Skeletal muscle cell (primary cell): ENCODE measurements around the gene NELFB.
A peak's percentile ranks its signal among the peaks of the same experiment; 100 is the strongest.
"Not testable (repeated sequence)": the region's sequence is repeated elsewhere in the genome, so short reads cannot be mapped to it uniquely, and the experiment has no call there.

Experiments
- DNase-seq: peaks from one replicate; pipeline ENCODE4 v3.0.0-alpha.2; 2010; ENCODE audit warnings: low read depth
- H3K4me3 ChIP-seq: 2 replicates; pipeline ENCODE4 v1.5.1; 2011; ENCODE audit warnings: low read depth, mild to moderate bottlenecking, control low read depth, low read length, moderate library complexity

The NELFB gene

GRCh38 chr9:137244486-137245449 lies 10.4 kb upstream of the NELFB start:
- no peak for DNase-seq
- H3K4me3 ChIP-seq, result no peak overlapping the region

DNA sequence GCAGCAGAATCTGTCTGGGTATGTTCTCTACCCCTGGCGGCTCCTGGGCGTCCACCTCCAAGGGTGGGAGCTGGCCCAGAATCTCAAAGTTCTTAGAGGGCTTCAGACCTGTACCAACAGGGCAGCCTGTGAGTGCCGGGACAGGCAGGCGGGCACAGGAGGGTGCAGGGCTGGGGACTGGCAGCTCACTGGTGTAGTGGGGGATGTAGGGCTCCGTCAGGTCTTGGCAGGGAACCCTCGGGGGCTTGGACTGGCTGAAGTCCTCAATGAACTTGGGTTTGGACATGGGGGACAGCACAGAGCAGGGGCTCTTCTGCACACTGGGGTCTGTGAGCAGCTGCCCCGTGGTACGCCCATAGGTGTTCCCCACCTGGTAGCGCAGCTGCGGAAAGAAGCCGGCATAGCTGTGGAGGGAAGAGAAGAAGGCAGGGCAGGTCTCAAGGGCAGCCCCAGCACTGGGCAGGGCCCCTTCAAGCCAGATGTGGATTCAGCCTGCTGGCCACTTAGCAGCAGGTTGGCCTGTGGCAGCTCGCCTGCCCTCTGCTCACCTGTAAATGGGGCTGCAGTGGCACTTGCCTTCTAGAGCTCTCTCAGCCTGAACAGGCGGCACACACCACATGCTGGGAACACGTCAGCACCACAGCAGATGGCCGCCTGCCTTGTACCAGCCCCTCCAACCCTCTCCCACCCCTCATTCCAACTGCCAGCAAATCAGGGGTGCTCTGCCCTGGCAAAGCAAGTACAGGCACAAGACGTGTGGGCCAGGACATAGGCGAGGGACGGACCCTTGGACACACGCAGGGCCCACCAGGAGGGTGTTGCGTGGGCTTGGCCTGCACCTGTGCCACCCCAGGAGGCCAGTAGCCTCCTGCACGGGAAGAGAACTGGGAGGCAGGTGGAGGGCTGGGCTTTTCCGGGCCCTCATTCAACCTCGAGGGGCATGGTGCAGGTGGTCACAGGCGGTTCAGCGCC lies 9.4 kb upstream of the NELFB start:
- H3K4me3 ChIP-seq, result no peak overlapping the region
- DNase-seq, result no peak

GRCh38 chr9:137247135-137247915 lies 7.8 kb upstream of the NELFB start:
- no peak overlapping the region for H3K4me3 ChIP-seq

DNA sequence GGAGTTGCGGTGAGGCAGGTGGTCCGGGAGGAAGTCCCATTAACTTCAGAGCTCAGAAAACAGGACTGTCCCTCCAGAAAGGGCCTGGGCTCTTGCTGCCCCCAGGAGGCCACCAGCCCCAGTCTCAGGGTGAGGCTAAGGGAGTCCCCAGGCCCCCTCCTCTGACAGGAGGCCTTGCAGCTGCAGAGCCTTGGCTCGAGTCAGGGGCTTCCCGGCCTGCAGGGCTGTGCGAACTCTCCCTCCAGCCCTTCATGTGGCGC lies 7.3 kb upstream of the NELFB start:
- H3K4me3 ChIP-seq, result no peak overlapping the region
- no peak for DNase-seq

More at GRCh38 chr9:137247135-137247915, 7.8 kb upstream of the NELFB start:
- DNase-seq, result no peak

GRCh38 chr9:137250329-137251193 lies 4.6 kb upstream of the NELFB start:
- no peak overlapping the region for H3K4me3 ChIP-seq
- DNase-seq, result no peak

- H3K4me3 ChIP-seq, result no peak within 1 kb of the TSS
- no peak for DNase-seq
These were observed 4.0 kb upstream of the NELFB start, which contains the start of gene STPG3 for GRCh38 chr9:137251194-137251461. TSS of gene STPG3 (plus strand) at chr9:137251286. CDS start at chr9:137251287, 1 bp downstream.

DNA sequence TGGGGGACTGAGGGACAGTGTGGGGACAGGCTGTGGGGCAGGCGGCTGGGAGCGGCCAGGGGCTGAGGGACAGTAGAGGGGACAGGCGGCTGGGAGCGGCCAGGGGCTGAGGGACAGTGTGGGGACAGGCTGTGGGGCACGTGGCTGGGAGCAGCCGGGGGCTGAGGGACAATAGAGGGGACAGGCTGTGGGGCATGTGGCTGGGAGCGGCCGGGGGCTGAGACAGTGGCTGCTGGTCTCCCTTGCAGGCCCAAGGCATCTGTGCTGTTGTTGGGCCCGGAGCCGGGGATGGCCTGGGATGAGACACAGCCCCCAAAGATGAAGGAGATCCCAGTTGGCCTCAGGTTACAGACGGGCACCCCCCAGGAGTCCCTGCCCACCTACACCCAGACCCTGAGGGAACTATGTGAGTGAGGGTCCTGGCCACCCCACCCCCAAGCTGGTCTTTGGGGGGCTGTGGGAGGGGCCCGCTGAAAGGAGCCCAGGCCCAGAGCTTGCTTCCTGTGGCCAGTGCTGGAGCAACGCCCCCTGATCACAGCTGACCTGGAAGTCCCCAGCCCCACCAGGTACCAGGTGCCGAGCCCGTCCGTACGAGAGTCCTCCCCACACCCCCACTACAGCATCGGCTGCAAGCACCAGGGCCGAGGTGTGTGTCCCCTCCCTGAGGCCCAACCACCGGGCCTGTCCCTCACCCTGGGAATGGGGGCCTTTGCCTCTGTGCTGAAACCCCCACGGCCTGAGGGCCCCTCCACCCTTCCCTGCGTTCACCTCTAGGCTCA lies 3.4 kb upstream of the NELFB start:
- DNase-seq, result no peak
- H3K4me3 ChIP-seq, result no peak overlapping the region

GRCh38 chr9:137252555-137253506 lies 2.3 kb upstream of the NELFB start:
- no peak for DNase-seq
- H3K4me3 ChIP-seq, result no peak overlapping the region

DNA sequence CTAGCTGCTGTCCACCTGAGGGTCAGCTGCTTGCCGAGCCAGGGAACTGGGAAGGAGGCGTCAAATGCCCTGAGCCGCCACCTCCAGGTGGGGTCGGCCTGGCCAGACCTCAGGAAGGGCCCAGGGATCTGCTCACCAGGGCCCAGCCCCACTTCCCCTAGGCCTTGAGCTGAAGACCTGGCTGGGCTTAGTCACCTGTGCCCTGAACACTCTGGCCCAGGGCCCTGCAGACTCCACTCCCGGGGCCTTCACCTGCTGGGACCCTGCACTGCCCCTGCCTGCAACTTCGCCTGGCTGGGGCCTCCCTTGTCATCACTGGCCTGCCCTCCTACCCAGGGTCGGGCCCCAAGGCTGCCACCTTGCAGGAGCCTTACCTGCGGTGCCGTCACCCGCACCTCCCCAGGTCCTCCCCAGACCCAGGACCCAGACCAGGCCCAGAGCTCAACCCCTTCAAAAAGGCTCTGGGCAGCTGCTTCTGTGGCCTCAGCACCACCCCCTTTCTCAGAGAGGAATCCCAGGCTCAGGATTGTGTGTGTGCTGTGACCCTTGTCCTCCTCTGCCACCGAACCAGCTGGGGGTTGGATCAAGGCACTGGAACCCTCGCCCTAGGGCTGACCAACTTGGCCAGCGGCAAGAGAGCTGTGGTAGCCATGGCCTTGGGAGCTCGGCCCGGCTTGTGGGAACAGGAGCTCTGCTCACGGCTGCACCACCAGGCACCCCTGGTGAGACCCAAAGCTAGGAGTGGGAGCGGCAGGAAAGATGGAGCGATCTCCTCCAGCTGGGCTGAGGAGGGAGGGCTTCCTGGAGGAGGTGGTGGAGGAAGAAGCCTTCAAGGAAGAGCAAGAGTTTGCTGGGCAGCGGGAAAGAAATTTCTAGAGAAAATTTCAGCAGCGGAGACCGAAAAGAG lies 1.2 kb upstream of the NELFB start:
- no peak for DNase-seq
- H3K4me3 ChIP-seq, result peak overlapping the region; percentile 86

DNA sequence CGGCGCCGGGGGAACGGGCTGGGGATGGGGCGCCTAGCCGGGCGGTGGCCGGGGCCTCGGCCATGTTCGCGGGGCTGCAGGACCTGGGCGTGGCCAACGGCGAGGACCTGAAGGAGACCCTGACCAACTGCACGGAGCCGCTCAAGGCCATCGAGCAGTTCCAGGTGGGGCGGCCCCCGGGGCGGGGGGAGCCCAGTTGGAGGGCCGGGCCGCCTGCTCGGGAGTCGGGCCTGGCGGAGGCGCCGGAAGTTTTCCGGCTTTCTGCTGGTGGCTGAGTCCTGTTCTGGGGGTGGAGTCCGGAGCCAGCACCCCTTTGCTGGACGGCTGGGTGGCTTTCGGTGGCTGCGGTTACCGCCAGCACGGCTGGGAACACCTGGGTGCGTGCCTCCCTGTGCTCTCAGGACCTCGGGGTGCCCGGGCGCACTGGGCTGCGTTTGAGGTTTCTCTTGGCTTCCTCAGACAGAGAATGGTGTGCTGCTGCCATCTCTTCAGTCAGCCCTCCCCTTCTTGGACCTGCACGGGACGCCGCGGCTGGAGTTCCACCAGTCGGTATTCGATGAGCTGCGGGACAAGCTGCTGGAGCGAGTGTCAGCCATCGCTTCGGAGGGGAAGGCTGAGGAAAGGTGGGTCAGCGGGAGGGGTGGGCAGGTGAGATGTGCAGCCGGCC lies 454 bp downstream of the NELFB start:
- peak overlapping the region; percentile 95 for H3K4me3 ChIP-seq
- DNase-seq, result no peak

- DNase-seq, result no peak
- H3K4me3 ChIP-seq, result peak overlapping the region; percentile 95
These were observed 1.2 kb downstream of the NELFB start for GRCh38 chr9:137256362-137256761.

- DNase-seq, result no peak
- H3K4me3 ChIP-seq, result no peak overlapping the region
These were observed 1.7 kb downstream of the NELFB start for GRCh38 chr9:137256856-137257255.

DNA sequence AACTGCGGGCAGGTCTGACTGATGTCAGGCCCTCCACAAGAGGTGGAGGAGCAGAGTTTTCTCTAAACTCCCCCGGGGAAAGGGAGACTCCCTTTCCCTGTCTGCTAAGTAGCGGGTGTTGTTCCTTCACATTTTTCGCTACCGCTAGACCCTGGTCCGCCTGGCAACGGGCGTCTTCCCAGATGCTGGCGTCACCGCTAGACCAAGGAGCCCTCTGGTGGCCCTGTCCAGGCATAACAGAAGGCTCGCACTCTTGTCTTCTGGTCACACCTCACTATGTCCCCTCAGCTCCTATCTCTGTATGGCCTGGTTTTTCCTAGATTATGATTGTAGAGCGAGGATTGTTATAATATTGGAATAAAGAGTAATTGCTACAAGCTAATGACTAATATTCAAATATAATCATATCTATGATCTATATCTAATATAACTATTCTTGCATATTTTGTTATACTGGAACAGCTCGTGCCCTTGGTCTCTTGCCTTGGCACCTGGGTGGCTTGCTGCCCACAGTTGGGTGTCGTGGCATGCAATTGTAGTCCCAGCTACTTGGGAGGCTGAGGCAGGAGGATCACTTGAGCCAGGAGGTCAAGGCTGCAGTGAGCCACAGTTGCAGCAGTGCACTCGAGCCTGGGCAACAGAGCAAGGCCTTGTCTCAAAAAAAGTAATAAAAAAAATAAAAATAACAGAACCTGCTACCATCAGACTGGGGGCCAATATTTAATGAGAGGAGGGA lies 7.2 kb downstream of the NELFB start:
- not testable (repeated sequence) for H3K4me3 ChIP-seq

DNA sequence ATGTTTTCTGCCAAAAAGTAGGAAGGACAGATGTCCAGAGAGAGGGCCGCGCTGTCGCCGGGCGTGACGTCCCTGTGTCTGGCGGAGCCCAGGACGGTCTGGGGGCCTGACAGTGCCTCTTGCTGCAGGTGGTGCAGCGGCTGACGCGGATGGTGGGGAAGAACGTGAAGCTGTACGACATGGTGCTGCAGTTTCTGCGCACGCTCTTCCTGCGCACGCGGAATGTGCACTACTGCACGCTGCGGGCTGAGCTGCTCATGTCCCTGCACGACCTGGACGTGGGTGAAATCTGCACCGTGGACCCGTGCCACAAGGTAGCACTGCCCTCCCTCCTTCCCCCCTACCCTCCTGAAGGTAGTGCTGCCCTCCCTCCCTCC lies 7.8 kb downstream of the NELFB start:
- H3K4me3 ChIP-seq, result no peak overlapping the region
- no peak for DNase-seq

More for the DNA sequence above, 7.2 kb downstream of the NELFB start:
- not testable (repeated sequence) for DNase-seq

DNA sequence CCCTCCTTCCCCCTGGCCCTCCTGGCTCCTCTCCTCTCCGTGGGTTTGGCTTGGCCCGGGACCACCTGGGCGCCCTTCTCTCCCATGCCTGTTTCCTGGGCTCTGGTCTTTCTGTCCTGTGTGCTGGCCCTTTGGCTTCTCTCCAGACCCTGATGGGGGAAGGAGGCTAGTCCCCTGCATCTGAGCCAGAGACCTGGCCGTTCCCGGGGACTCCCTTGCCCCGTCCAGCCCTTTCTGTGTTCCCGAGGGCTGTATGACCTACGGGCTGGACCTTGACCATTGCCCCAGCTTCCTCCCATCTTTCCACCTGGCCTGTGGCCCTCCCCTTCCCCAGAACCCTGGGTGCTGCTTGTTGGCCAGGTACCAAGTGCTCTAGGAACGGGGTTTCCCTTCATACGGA lies 8.4 kb downstream of the NELFB start:
- H3K4me3 ChIP-seq, result no peak overlapping the region

More for the DNA sequence above, 8.4 kb downstream of the NELFB start:
- DNase-seq, result no peak
